ENCODE data around the gene ANXA8L1.

DNA sequence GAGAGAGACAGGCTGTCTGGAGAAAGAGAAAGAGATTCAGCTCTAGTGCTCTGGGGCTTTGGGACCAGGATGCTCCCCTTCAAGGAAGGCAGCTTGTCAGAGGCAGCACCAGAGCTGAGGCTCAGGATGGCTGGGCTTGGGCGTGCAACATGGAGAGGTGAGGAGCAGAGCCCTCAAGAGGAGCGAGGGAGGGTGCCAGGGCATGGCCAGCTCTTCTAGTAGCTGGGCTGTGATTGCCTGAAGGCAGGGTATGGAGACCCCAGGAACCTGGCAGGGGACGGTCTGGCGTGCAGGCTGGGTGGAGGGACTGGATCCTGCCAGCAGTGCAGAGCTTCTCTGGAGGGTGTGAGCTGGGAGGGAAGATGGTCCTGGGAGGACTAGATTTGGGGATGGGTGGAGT lies 48.6 kb upstream of the ANXA8L1 start:
- TF ChIP-seq CEBPB (IDR thresholded peaks at IDR 0.05; ENCODE audit: low read depth, low read length): no peak
- TF ChIP-seq CTCF (conservative IDR thresholded peaks at IDR 0.05; ENCODE audit: low read depth, low read length): no peak
